Colonic mucosa (tissue), 4 donors: ENCODE results near the gene DHX35. TPM values are rescaled to one million over a fixed set of nuclear protein-coding genes. Genes with fewer than 3 reads are reported as not detected.

Experiments used
- DNase-seq: peaks from one replicate; pipeline ENCODE4 v3.0.0-alpha.2; 2020
- H3K27ac ChIP-seq: fragments of 200-600 bp; one replicate; pipeline ENCODE4 v1.8.0; 2021
- H3K27me3 ChIP-seq: fragments of 200-600 bp; one replicate; pipeline ENCODE4 v1.8.0; 2021
- H3K36me3 ChIP-seq: fragments of 200-600 bp; one replicate; pipeline ENCODE4 v1.8.0; 2021
- H3K4me1 ChIP-seq: fragments of 200-600 bp; one replicate; pipeline ENCODE4 v1.8.0; 2021; ENCODE audit warnings: mild to moderate bottlenecking
- H3K4me3 ChIP-seq: fragments of 200-600 bp; one replicate; pipeline ENCODE4 v1.8.0; 2021
- H3K9ac ChIP-seq, 2 donors: one replicate each; pipeline ENCODE4 v1.7.0; 2013; ENCODE audit warnings: control low read depth in 2 of 2, low read depth in 2 of 2, low read length in 2 of 2
- H3K9me3 ChIP-seq: fragments of 200-600 bp; one replicate; pipeline ENCODE4 v1.8.0; 2021
- intact Hi-C: fragments of 100-400 bp; cut with DNase I; formaldehyde crosslinking; loops from one replicate; pipeline ENCODE4 v1.14.1; 2022
- total RNA-seq, 2 donors: library from RNA; stranded (reverse); fragmentation: NEBNext Ultra II Directional in 1 of 2; extraction: Animal tissue kit (Norgen Biotek cat#: 25700) in 1 of 2; gene quantifications; one replicate each; pipeline ENCODE4 v1.2.1, GENCODE V29; 2021
- TF ChIP-seq, protein P1 (sequence below): fragments of 200-600 bp; IDR thresholded peaks from one replicate; pipeline ENCODE4 v1.8.0; 2022; ENCODE audit warnings: antibody characterized with exemption, mild to moderate bottlenecking
- donor health status: healthy.
- donor health status: DM: no; HTN: no; CAD: no.
- donor health status: DM: no; HTN: no; CAD: no.

Gene DHX35
- total RNA-seq, 2 donors from 2014 or later = 16.3 to 16.9 TPM

DNA sequence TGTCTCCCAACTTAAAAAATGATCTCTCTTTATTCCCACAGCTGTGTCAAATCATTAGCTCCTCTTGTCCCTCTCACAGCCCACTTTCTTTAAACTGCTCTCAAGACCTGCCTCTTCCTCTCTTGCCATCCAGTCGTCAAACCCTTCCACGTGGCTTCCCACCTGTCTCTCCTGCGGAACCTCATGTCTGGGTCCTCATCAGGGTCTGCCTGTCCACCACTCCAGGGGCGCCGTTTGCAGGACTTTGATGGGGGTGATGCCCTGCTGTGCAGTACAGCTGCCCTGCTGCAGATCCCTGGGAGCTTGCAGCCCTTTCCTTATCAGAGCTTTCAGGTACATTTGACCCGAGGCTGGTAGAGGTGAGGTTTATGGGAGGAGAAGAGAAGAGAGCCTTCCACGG is 114.8 kb downstream of the DHX35 start:
- Histone ChIP-seq H3K4me3 (no peak overlapping the region), H3K9me3 (no peaks in the 10 kb centered on the region), H3K4me1 (no peaks in the 10 kb centered on the region), H3K27me3 (no peaks in the 10 kb centered on the region), H3K9ac (no peak overlapping the region), H3K27ac (no peak overlapping the region), H3K36me3 (no peaks in the 10 kb centered on the region)
- intact Hi-C loops = no loop called here
- TF ChIP-seq, protein P1, sequence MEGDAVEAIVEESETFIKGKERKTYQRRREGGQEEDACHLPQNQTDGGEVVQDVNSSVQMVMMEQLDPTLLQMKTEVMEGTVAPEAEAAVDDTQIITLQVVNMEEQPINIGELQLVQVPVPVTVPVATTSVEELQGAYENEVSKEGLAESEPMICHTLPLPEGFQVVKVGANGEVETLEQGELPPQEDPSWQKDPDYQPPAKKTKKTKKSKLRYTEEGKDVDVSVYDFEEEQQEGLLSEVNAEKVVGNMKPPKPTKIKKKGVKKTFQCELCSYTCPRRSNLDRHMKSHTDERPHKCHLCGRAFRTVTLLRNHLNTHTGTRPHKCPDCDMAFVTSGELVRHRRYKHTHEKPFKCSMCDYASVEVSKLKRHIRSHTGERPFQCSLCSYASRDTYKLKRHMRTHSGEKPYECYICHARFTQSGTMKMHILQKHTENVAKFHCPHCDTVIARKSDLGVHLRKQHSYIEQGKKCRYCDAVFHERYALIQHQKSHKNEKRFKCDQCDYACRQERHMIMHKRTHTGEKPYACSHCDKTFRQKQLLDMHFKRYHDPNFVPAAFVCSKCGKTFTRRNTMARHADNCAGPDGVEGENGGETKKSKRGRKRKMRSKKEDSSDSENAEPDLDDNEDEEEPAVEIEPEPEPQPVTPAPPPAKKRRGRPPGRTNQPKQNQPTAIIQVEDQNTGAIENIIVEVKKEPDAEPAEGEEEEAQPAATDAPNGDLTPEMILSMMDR = no peak
- DNase-seq = no peak

DNA sequence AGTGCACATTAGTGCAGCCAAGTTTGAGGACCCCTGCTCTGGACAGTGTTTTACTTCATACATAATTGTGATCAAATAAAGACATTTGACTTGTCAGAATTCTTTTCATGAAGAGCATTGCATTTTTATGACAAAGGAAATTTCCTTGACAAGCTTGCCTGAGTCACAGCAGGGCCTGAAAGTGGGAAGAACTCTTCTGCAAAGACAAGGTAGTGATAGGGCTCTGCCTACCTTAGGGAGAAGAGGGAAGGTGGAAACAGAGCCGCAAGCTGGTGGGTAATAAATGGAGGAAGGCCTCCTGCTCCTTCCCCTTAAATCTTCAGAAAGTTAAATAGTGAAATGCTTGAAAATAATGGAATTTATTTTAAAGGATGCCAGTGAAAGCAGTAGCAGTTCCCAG is 118.2 kb downstream of the DHX35 start:
- no peak for DNase-seq
- Histone ChIP-seq H3K9ac (no peak overlapping the region), H3K9me3 (no peaks in the 10 kb centered on the region), H3K36me3 (no peaks in the 10 kb centered on the region), H3K4me3 (no peak overlapping the region), H3K4me1 (no peaks in the 10 kb centered on the region), H3K27me3 (no peaks in the 10 kb centered on the region), H3K27ac (no peak overlapping the region)
- TF ChIP-seq, protein P1 = no peak
- intact Hi-C loops = no loop called here

DNA sequence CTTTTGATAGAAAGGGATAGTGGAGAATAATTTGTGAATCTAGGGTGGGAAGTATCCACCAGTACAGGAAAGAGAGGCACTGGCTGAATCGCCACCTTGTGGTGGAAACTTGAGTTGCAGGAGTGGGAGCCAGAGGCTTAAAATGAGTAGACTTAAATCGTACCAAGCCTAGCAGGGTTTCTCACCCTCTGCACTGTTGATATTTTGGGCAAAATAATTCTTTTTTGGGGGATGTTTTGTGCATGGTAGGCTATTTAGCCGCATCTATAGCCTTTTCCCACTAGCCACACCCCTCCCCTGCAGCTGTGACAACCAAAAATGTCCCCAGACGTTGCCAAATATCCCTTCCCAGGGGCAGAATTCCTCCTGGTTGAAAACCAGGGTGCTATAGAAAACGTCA is 119.1 kb downstream of the DHX35 start:
- no peak overlapping the region for H3K27ac ChIP-seq
- TF ChIP-seq, protein P1 = peak; percentile 95
- no peaks in the 10 kb centered on the region for H3K36me3 ChIP-seq
- peak; percentile 85 for DNase-seq
- no peaks in the 10 kb centered on the region for H3K4me1 ChIP-seq
- no peak overlapping the region for H3K4me3 ChIP-seq
- no peaks in the 10 kb centered on the region for H3K27me3 ChIP-seq
- no peaks in the 10 kb centered on the region for H3K9me3 ChIP-seq
- no peak overlapping the region for H3K9ac ChIP-seq
- intact Hi-C loops = no loop called here

DNA sequence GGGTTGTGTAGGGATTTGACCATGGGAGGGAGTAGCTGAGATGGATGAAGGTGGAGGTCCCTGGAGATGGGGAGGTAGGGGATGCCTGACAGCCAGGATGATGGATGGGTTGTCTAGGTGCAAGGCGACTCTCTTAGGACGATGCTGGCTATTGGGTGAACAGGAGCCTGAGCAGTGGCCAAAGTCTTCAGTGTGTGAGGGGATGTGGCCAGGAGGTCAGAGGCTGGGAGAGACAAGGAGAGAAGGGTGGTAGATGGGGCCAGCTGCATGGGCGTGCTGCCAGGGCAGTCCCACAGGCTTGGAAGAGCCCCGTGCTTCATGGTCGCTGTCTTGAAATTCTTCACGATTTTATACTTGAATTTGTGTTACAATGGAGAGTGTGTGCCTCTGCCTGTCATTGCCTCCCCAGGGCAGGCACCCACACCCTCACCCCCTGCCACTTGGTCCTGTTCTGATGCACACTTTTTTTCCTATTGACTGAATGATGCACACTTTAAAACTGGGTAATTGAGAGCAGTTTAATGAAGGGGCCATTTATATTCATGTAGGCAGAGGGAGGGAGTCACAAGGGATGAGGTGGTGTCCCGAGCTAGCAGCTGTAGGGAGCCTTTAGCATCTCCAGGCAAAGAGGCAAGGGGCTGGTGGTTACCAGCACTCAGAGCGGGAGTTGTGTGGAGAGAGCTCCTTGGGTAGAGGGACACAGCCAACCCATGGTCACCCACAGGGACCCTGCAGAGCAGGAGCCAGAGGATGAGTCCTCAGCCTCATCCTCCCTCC is 120.7 kb downstream of the DHX35 start:
- H3K9ac ChIP-seq = no peak overlapping the region
- no peaks in the 10 kb centered on the region for H3K27me3 ChIP-seq
- H3K4me3 ChIP-seq = no peak overlapping the region
- H3K4me1 ChIP-seq = no peaks in the 10 kb centered on the region
- TF ChIP-seq, protein P1 = no peak
- H3K27ac ChIP-seq = no peak overlapping the region
- intact Hi-C loops = no loop called here
- no peaks in the 10 kb centered on the region for H3K9me3 ChIP-seq
- no peaks in the 10 kb centered on the region for H3K36me3 ChIP-seq
- DNase-seq = no peak

DNA sequence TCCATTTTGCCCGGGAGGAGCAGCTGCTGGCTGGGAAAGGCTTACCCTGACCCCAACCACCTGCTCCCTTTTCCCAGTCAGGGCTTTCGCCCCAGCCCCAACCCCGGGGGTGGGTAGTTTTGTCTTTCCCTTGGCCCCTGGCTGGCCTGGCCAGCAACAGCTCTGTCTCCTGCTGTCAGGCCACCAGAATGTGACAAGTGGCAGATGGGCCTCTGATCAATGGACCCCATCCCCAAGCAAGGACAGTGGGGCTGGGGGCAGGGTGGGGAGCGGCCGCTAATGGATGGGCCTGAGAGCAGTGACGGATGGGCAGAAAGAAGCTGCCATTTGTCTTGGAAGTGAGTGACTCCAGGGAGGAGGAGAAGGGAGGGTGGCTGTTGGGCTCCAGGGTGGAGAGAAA is 121.6 kb downstream of the DHX35 start:
- Histone ChIP-seq H3K9me3 (no peaks in the 10 kb centered on the region), H3K27me3 (no peaks in the 10 kb centered on the region), H3K36me3 (no peaks in the 10 kb centered on the region), H3K4me3 (no peak overlapping the region), H3K27ac (no peak overlapping the region), H3K9ac (no peak overlapping the region), H3K4me1 (no peaks in the 10 kb centered on the region)
- intact Hi-C loops = no loop called here
- DNase-seq = no peak
- TF ChIP-seq, protein P1 = no peak
